Activated B cell treated with CpG ODN at 0.5 μM for 24 hours (primary cell): Measurements from ENCODE around the gene SEL1L3. TPM values are rescaled to one million over a fixed set of nuclear protein-coding genes. Genes with fewer than 3 reads are reported as not detected.

Source experiments
- ATAC-seq: fragments of 200-7000 bp; cut with Tn5 transposase; one replicate; pipeline ENCODE4 v1.10.0; 2021; ENCODE audit warnings: low read depth, mild to moderate bottlenecking, moderate library complexity
- CTCF ChIA-PET: fragments of 350-600 bp; sonication (Branson Sonifier 250); formaldehyde crosslinking; loops from one replicate; lab custom pipeline; 2021; ENCODE audit warnings: antibody characterized with exemption; lab: Charles Lee
- POLR2A ChIA-PET: fragments of 350-600 bp; sonication (Branson Sonifier 250); formaldehyde crosslinking; loops from one replicate; lab custom pipeline; 2021; ENCODE audit warnings: antibody characterized with exemption; lab: Charles Lee
- DNase-seq: peaks from one replicate; pipeline ENCODE4 v3.0.0; 2022
- H3K27ac Mint-ChIP-seq: one replicate; pipeline ENCODE4 v1.8.0; 2020; ENCODE audit warnings: mixed read lengths
- H3K27me3 Mint-ChIP-seq: one replicate; pipeline ENCODE4 v1.8.0; 2021; ENCODE audit warnings: mixed read lengths
- H3K36me3 Mint-ChIP-seq: one replicate; pipeline ENCODE4 v1.8.0; 2021; ENCODE audit warnings: low read depth, mixed read lengths
- H3K4me1 Mint-ChIP-seq: one replicate; pipeline ENCODE4 v1.8.0; 2021; ENCODE audit warnings: mixed read lengths
- H3K4me3 Mint-ChIP-seq: one replicate; pipeline ENCODE4 v1.8.0; 2020; ENCODE audit warnings: mild to moderate bottlenecking, mixed read lengths
- H3K9me3 Mint-ChIP-seq: one replicate; pipeline ENCODE4 v1.8.0; 2020; ENCODE audit warnings: mixed read lengths
- intact Hi-C: fragments of 100-400 bp; cut with micrococcal nuclease; formaldehyde crosslinking; loops from one replicate; pipeline ENCODE4 v1.15.1; 2024
- total RNA-seq: library from RNA; stranded (reverse); gene quantifications from 2 replicates; pipeline ENCODE4 v1.2.3, GENCODE V29; 2022
- TF ChIP-seq, protein P1 (sequence below): fragments of 200-600 bp; IDR thresholded peaks from one replicate; pipeline ENCODE4 v1.8.0; 2022; ENCODE audit warnings: antibody characterized with exemption, mild to moderate bottlenecking

SEL1L3 gene
- total RNA-seq, 1 donor from 2014 or later: 113 TPM

DNA sequence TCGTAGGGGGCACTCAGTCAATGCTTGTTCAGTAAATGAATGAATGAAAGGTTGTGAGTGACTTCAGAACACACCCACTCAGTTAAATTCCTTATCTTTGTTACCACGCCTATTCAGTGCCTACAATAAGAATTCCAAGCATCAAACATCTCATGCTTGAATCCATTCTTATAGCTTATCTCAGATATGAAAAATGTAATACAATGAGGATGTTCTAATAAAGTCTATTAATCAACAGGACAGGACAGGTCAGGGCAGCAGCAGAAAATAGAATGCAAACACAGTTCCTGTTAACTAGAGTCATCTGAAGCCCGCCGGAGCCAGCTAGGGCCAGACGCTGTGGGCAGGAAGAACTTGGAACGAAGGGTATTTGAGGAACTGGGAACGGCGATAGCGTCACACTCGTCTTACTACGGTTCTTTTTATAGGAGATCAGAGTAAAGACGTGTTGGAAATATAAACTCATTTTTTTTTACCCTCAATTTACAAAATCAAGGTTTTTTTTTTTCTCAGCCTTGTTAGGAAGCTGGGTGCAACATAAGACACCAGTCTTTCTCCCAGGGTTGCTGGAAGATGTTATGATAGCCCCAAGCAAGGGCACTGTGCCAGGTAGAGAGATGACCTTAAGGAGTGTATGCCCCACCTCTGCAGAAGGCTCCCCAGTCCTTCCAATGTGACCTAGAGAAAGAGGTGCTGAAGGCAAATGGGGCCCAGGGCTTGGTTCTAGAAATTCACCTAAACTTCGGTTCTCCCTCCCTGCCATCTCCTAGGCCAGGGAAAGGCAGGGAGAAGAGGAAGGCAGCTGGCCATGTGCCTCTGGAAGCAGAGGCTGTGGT lies 48.3 kb downstream of the SEL1L3 start:
- ATAC-seq (no peak), DNase-seq (no peak)
- intact Hi-C loops: no loop called here
- H3K9me3 Mint-ChIP-seq: no peaks in the 10 kb centered on the region
- ChIA-PET CTCF (no interaction called here), POLR2A (no interaction called here)
- H3K4me3 Mint-ChIP-seq: no peak overlapping the region
- TF ChIP-seq, protein P1, sequence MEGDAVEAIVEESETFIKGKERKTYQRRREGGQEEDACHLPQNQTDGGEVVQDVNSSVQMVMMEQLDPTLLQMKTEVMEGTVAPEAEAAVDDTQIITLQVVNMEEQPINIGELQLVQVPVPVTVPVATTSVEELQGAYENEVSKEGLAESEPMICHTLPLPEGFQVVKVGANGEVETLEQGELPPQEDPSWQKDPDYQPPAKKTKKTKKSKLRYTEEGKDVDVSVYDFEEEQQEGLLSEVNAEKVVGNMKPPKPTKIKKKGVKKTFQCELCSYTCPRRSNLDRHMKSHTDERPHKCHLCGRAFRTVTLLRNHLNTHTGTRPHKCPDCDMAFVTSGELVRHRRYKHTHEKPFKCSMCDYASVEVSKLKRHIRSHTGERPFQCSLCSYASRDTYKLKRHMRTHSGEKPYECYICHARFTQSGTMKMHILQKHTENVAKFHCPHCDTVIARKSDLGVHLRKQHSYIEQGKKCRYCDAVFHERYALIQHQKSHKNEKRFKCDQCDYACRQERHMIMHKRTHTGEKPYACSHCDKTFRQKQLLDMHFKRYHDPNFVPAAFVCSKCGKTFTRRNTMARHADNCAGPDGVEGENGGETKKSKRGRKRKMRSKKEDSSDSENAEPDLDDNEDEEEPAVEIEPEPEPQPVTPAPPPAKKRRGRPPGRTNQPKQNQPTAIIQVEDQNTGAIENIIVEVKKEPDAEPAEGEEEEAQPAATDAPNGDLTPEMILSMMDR: no peak
- H3K36me3 Mint-ChIP-seq: peaks cover 97% of the 10 kb centered on the region
- no peaks in the 10 kb centered on the region for H3K4me1 Mint-ChIP-seq
- H3K27me3 Mint-ChIP-seq: no peaks in the 10 kb centered on the region
- peak overlapping the region; percentile 2 for H3K27ac Mint-ChIP-seq

DNA sequence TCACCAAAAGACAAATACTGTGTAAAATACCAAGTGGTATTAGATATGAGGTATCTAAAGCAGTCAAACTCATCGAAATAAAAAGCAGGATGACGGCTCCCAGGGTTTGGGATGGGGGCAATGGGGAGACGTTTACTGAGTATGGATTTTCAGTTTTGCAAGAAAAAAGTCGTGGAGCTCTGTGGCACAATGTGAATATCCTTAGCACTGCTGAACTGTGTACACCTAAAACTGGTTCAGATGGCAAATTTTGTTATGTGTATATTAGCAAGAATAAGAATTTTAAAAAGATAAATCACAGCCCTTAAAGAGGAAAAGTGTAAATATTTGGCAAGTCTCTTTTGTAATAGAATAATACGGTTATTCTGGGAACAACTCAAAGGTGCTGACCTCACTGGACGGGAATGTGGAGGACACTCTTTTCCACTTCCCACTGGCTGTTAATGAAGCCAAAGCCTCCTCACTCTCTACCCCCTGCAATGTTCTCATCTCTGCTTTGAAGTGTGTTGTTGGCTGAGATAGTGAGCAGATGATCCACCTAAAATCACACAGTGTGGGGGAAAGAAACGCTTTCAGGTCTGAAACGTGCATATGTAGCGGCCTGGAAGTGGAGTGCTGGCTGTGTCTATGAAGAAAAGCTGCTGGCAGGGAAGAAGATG lies 49.2 kb downstream of the SEL1L3 start:
- H3K4me1 Mint-ChIP-seq: no peaks in the 10 kb centered on the region
- intact Hi-C loops: no loop called here
- ATAC-seq: no peak
- no peaks in the 10 kb centered on the region for H3K9me3 Mint-ChIP-seq
- H3K4me3 Mint-ChIP-seq: no peak overlapping the region
- ChIA-PET POLR2A (no interaction called here), CTCF (no interaction called here)
- no peak overlapping the region for H3K27ac Mint-ChIP-seq
- no peaks in the 10 kb centered on the region for H3K27me3 Mint-ChIP-seq
- peaks cover 89% of the 10 kb centered on the region for H3K36me3 Mint-ChIP-seq
- no peak for DNase-seq
- TF ChIP-seq, protein P1: no peak

DNA sequence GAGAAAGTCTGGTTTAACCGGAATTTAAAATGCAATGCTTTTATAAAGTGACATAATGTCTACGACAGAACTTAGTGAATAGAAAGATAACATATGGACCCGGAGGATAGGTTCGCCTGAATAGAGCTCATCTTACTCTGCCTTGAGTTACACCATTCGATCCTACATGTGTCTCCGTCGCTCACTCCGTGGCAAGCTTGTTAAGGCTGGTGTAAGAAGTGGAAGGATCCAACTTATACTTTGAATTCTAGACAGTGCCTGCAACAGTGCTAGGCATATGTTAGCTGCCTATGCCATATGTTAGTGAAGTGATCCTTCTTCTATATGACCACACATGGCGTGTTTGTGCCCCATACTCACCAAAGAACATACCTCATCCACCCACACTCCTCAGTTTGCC lies 50.9 kb downstream of the SEL1L3 start:
- Mint-ChIP-seq H3K27me3 (no peaks in the 10 kb centered on the region), H3K9me3 (no peaks in the 10 kb centered on the region), H3K4me3 (no peak overlapping the region), H3K27ac (no peak overlapping the region), H3K36me3 (peaks cover 88% of the 10 kb centered on the region), H3K4me1 (no peaks in the 10 kb centered on the region)
- ATAC-seq: no peak
- DNase-seq: no peak
- CTCF ChIA-PET: interaction anchor here (1.4 kb wide), 1 partner anchor 11 kb away, joined by 3 read pairs; no protein-coding TSS in a partner anchor
- intact Hi-C loops: no loop called here
- TF ChIP-seq, protein P1: no peak
- POLR2A ChIA-PET: no interaction called here

DNA sequence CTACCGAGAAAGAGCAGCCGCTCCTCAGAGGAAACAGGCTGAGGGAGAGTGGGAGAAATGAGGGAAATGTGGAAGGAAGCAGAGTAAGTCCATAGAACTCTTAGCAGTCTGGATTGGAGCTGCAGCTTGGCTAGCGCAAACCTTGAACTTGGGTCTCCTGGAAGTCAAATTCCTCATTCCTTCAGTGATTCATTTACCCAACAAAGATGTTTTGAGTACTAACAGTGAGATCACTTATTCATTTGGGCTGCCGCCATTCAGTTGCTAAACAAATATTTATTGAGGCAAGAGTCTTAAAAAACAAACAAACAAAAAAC lies 51.5 kb downstream of the SEL1L3 start:
- H3K9me3 Mint-ChIP-seq: no peaks in the 10 kb centered on the region
- peaks cover 88% of the 10 kb centered on the region for H3K36me3 Mint-ChIP-seq
- no peaks in the 10 kb centered on the region for H3K27me3 Mint-ChIP-seq
- no peak overlapping the region for H3K27ac Mint-ChIP-seq
- no peak overlapping the region for H3K4me3 Mint-ChIP-seq
- DNase-seq (no peak), ATAC-seq (no peak)
- no peaks in the 10 kb centered on the region for H3K4me1 Mint-ChIP-seq
- ChIA-PET POLR2A (no interaction called here), CTCF (interaction anchor here (1.4 kb wide), 1 partner anchor 11 kb away, joined by 3 read pairs; no protein-coding TSS in a partner anchor)
- intact Hi-C loops: no loop called here
- TF ChIP-seq, protein P1: no peak
